HG02623 (cell line): ENCODE data around the gene TTYH3.
"Not testable (repeated sequence)": the region's sequence is repeated elsewhere in the genome, so short reads cannot be mapped to it uniquely, and the experiment has no call there.

Source experiments
- ATAC-seq: cut with Tn5 transposase; IDR thresholded peaks from one replicate; pipeline ENCODE4 v1.9.1; 2021; ENCODE audit warnings: moderate library complexity; ENCODE audit not compliant: unreplicated experiment

TTYH3 gene

GRCh38 chr7:2631946-2632732 is at the start of gene TTYH3:
Gene TTYH3 (plus strand): TSS chr7:2631986. CDS start chr7:2632156, 170 bp downstream.
- ATAC-seq = peak; percentile 22

- no peak for ATAC-seq
Measured at GRCh38 chr7:2582006-2582735, 49.6 kb upstream of the TTYH3 start.

GRCh38 chr7:2583798-2584580 is 47.8 kb upstream of the TTYH3 start:
- no peak for ATAC-seq

- no peak for ATAC-seq
Measured at GRCh38 chr7:2585446-2585845, 46.3 kb upstream of the TTYH3 start.

- ATAC-seq = no peak
Measured at GRCh38 chr7:2586326-2587020, 45.3 kb upstream of the TTYH3 start.

GRCh38 chr7:2587134-2587533 is 44.7 kb upstream of the TTYH3 start:
- ATAC-seq = no peak

- ATAC-seq = no peak
Measured at GRCh38 chr7:2587778-2588177, 44.0 kb upstream of the TTYH3 start.

GRCh38 chr7:2589341-2589740 is 42.4 kb upstream of the TTYH3 start:
- ATAC-seq = no peak

GRCh38 chr7:2589941-2590340 is 41.8 kb upstream of the TTYH3 start:
- ATAC-seq = not testable (repeated sequence)

GRCh38 chr7:2592375-2592865 is 39.4 kb upstream of the TTYH3 start:
- ATAC-seq = no peak

GRCh38 chr7:2593036-2593727 is 38.6 kb upstream of the TTYH3 start:
- no peak for ATAC-seq

- ATAC-seq = no peak
Measured at GRCh38 chr7:2594599-2594998, 37.2 kb upstream of the TTYH3 start.

GRCh38 chr7:2595258-2595860 is 36.4 kb upstream of the TTYH3 start:
- ATAC-seq = no peak

GRCh38 chr7:2596464-2597272 is 35.1 kb upstream of the TTYH3 start:
- no peak for ATAC-seq

- no peak for ATAC-seq
Measured at GRCh38 chr7:2597273-2597640, 34.5 kb upstream of the TTYH3 start.

GRCh38 chr7:2598154-2598823 is 33.5 kb upstream of the TTYH3 start:
- no peak for ATAC-seq

- ATAC-seq = no peak
Measured at GRCh38 chr7:2601065-2601464, 30.7 kb upstream of the TTYH3 start.

- no peak for ATAC-seq
Measured at GRCh38 chr7:2601907-2602306, 29.9 kb upstream of the TTYH3 start.
